ENCODE results near the gene RAPGEF1. TPM values are rescaled to one million over a fixed set of nuclear protein-coding genes. Genes with fewer than 3 reads are reported as not detected.

Gene RAPGEF1
- total and polyA plus RNA-seq, 2 of the 13 experiments (the other 11 are each of a cell fraction or from before 2014, with no cell fraction given): 21.2 to 38.9 TPM

GRCh38 chr9:131546336-131547084, 193.4 kb downstream of the RAPGEF1 start (continued):
- TF ChIP-seq ZNF33B (CRISPR knock-in tag; IDR thresholded peaks at IDR 0.05) (no peak), FOXA3 (CRISPR knock-in tag; IDR thresholded peaks at IDR 0.05) (peak; percentile 60; the same call in 1 of the 2 replicates), NFYB (CRISPR knock-in tag; IDR thresholded peaks at IDR 0.05) (no peak), ZNF274 (CRISPR knock-in tag; IDR thresholded peaks at IDR 0.05) (no peak), CREB1 (IDR thresholded peaks at IDR 0.05) (no peak), CREB1 (CRISPR knock-in tag; IDR thresholded peaks at IDR 0.05) (no peak), ATF6 (CRISPR knock-in tag; conservative IDR thresholded peaks at IDR 0.05) (no peak), TAF15 (IDR thresholded peaks at IDR 0.05; ENCODE audit: low read depth, low read length, poor library complexity, severe bottlenecking) (no peak), PITX1 (CRISPR knock-in tag; IDR thresholded peaks at IDR 0.05) (0 out of 2 replicates have a peak, but pooled peaks have one; percentile 28), CENPX (CRISPR knock-in tag; IDR thresholded peaks at IDR 0.05) (no peak), RAD21 (CRISPR knock-in tag; IDR thresholded peaks at IDR 0.05) (no peak), SP4 (CRISPR knock-in tag; IDR thresholded peaks at IDR 0.05) (no peak), ZSCAN20 (CRISPR knock-in tag; IDR thresholded peaks at IDR 0.05; ENCODE audit: borderline replicate concordance) (no peak), XRCC5 (optimal IDR thresholded peaks at IDR 0.05; ENCODE audit: low read length) (no peak), SIX4 (CRISPR knock-in tag; IDR thresholded peaks at IDR 0.05) (peak; percentile 85; the same call in 1 of the 2 replicates)
- TF ChIP-seq, protein P1, sequence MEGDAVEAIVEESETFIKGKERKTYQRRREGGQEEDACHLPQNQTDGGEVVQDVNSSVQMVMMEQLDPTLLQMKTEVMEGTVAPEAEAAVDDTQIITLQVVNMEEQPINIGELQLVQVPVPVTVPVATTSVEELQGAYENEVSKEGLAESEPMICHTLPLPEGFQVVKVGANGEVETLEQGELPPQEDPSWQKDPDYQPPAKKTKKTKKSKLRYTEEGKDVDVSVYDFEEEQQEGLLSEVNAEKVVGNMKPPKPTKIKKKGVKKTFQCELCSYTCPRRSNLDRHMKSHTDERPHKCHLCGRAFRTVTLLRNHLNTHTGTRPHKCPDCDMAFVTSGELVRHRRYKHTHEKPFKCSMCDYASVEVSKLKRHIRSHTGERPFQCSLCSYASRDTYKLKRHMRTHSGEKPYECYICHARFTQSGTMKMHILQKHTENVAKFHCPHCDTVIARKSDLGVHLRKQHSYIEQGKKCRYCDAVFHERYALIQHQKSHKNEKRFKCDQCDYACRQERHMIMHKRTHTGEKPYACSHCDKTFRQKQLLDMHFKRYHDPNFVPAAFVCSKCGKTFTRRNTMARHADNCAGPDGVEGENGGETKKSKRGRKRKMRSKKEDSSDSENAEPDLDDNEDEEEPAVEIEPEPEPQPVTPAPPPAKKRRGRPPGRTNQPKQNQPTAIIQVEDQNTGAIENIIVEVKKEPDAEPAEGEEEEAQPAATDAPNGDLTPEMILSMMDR (CRISPR knock-in tag; IDR thresholded peaks at IDR 0.05): no peak
- TF ChIP-seq, protein P2, sequence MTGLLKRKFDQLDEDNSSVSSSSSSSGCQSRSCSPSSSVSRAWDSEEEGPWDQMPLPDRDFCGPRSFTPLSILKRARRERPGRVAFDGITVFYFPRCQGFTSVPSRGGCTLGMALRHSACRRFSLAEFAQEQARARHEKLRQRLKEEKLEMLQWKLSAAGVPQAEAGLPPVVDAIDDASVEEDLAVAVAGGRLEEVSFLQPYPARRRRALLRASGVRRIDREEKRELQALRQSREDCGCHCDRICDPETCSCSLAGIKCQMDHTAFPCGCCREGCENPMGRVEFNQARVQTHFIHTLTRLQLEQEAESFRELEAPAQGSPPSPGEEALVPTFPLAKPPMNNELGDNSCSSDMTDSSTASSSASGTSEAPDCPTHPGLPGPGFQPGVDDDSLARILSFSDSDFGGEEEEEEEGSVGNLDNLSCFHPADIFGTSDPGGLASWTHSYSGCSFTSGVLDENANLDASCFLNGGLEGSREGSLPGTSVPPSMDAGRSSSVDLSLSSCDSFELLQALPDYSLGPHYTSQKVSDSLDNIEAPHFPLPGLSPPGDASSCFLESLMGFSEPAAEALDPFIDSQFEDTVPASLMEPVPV (CRISPR knock-in tag; IDR thresholded peaks at IDR 0.05): no peak
- TF ChIP-seq, protein P3, sequence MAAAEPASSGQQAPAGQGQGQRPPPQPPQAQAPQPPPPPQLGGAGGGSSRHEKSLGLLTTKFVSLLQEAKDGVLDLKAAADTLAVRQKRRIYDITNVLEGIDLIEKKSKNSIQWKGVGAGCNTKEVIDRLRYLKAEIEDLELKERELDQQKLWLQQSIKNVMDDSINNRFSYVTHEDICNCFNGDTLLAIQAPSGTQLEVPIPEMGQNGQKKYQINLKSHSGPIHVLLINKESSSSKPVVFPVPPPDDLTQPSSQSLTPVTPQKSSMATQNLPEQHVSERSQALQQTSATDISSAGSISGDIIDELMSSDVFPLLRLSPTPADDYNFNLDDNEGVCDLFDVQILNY (CRISPR knock-in tag; conservative IDR thresholded peaks at IDR 0.05): peak; percentile 74
